NCI-H1694 (cell line): ENCODE data around the gene RHCE.
"Not testable (repeated sequence)": the region's sequence is repeated elsewhere in the genome, so short reads cannot be mapped to it uniquely, and the experiment has no call there.

Source experiments
- DNase-seq: peaks from one replicate; lab custom pipeline; 2025; lab: John Stamatoyannopoulos, UW

Gene RHCE

DNA sequence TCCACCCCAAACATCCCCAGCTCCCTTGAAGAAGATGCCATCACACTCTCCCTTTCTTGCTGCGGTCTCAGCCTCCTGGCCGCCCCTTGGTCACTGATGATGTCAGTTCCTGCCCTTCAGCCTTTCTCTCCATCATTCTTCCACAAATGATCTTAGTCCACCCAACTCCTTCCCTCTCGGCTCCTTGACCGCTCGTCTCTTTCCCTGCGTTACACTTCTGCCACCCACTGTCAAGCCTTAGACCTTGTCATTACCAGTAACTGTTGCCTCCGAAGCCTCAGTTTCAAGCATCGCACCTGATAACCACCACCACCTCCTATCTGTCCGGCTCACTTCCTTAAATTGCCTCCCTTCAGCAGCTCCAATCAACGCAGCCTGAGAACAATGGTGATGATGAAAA, 23.1 kb downstream of the RHCE start:
- not testable (repeated sequence) for DNase-seq

DNA sequence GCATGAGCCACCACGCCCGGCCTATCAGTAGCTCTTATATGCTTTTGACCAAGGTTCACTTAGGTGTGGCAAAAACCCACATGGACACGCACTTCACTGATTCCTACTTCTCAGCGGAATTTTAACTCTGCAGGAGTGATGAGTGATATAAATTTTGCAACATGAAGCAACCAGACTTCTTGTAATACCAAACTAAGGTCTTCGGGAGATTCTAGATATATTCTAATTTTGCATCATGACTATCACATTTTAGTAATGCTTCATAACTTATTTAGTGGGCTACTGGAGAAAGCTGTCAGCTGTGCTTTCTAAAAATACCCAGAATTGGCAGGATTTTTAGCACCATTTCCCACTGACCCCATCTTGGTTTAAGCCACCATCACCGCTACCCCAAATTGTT, 27.8 kb downstream of the RHCE start:
- DNase-seq: no peak

DNA sequence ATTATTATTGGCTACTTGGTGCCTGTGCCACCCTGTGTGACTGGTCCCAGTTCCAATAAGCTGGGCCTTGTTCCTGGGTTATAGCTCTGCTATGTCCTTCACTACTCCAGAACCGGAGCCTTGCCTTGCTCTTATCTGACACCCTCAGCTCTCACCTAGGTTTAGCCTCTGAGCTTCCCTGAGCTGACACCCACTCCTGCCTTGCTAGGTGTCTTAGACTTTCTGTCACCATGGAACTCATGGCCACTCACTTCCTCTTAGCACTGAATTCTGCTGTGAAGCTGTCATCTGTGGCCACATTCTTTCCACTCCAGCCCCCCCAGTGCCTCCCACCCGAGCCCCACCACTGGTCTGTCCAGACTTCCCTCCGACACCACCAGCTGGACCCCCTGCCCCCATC, 30.9 kb downstream of the RHCE start:
- DNase-seq: not testable (repeated sequence)

DNA sequence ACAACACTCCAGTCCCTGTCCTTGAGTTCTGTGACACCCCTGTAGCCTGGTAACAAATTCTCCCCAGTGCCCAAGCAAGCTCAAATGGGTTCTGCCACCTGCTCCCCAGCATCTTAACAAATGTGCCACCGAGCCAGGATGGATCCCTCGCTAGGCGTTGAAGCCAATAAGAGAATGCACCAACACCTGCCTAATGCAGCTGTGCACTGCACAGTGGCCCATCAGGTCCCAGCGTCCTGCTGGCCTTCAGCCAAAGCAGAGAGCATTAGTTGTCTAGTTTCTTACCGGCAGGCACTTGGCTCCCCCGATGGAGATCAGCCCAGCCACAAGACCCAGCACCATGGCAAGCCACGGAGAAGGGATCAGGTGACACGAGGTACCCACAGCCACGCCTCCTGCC, 31.9 kb downstream of the RHCE start:
- DNase-seq: not testable (repeated sequence)

DNA sequence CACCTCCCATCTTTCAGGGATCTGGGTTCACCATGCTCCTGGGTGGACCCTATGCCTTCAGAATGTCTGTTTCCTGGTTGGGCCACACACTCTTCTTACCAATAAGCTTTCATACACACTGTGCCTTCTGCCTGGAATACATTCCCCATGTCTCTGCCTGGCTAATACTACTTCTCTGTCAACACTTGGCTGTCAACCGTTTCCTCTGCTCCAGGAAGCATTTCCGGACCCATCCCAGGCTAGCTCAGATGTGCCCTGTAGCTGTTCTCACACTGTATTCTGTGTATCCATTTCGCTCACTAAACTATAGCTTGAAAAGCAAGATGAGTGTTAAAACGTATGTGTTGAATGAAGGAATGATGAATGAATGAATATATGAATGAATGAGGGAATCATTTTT, 33.5 kb downstream of the RHCE start:
- DNase-seq: not testable (repeated sequence)

DNA sequence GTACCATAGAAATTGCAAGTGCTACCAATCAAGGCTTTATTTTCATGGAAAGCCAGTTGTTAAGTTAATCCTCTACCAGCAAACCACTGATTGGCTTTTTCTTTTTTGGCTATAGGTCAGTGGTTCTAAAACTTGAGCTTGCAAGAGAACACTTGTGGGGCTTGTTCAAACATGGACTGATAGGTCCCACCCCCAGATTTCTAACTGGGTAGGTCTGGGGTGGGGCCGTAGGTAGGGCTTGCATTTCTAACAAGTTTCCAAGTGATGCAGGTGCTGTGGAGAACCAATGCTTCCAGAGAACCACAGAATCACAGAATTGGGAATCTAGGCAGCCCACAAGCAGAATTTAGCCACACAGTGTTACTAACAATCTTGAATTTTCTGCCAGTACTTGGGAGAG, 36.8 kb downstream of the RHCE start:
- DNase-seq: not testable (repeated sequence)

DNA sequence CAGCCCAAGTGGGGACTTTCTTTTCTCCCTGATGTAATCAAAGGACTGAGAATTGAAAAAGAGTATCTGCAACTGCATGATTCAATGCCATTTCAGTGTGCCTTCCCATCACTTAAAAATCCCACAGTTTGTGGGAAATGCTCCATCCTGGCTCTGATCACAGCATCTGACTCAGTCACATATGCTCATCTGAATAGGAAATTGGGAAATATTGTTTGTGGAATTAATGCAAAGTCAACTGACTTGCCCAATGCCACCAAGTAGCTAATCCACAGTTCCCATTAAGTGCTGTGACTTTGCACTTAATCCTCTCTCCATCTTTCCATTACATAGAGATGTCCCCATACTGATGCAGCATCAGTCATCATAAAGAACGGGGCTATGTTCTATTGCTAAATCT, 37.5 kb downstream of the RHCE start:
- not testable (repeated sequence) for DNase-seq

DNA sequence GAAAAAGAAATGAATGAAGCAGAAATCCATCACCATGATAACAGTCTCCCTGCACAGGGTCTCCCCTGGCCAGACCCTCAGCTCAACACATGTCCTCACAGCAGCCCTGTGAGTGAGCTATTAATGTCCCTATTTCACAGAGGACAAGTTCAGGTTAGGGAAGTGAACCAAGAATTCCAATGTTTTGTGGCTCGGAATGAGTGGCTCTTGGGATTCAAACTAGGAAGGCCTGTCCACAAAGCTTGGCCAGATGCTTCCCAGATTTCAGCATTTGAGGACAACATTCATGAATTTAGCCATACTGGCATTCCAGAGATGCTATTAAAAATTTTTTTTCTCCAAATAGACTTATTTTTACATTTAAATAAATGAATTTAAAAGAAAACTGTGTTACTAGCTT, 38.1 kb downstream of the RHCE start:
- DNase-seq: not testable (repeated sequence)

DNA sequence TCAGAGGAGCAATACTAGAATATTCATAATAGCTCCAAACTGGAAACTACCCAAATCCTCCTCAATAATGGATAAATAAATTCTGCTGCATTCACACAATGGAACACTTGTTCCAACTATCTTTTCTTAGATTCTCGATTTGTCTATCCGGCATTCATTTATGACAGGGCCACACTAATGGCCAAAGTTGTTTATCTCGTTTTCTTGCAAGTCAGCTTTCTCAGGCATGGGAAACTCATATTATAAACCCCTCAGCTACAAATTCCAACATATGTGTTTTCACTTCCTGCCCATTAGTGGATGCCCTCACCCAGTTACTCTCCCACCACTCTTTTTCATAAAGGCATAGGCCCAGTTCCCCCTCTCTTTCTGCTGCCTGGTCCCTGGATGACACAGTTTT, 42.3 kb downstream of the RHCE start:
- DNase-seq: not testable (repeated sequence)

DNA sequence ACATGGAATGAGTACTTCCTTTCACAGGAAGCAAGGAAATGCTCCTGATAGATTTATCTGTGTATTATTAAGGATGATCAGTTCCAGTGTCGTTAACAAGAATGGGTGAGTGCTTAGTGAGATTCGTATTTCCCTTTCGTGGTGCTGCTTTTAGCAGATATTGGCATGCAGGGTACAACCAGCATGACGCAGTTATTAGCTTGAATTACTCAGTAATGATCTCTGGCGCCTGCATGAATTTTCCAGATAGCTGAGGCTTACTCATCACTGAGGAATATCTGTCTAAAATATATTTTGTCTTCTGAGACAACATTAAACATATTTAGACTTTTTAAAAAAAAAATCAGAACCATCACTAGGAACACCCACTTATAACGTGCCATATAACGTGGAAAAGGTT, 48.9 kb downstream of the RHCE start:
- DNase-seq: not testable (repeated sequence)

DNA sequence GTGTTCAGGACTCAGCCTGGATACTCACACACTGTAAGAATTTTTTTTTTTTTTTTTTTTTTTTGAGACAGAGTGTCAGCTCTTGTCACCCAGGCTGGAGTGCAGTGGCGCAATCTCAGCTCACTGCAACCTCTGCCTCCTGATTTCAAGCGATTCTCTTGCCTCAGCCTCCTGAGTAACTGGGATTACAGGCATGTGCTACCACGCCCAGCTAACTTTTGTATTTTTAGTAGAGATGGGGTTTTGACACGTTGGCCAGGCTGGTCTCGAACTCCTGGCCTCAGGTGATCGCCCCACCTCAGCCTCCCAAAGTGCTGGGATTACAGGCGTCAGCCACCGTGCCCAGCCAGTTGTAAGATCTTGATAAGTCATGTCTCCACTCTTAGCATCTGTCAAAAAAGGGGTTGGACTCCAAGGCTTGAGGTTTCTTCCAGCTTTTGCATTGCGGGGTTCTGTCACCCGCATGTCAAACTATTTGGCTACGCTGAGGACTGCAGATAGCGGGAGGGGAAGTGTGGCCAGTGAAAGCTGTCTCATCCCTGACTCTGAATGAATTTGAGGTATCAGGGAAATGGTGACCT, 50.8 kb downstream of the RHCE start:
- DNase-seq: not testable (repeated sequence)

DNA sequence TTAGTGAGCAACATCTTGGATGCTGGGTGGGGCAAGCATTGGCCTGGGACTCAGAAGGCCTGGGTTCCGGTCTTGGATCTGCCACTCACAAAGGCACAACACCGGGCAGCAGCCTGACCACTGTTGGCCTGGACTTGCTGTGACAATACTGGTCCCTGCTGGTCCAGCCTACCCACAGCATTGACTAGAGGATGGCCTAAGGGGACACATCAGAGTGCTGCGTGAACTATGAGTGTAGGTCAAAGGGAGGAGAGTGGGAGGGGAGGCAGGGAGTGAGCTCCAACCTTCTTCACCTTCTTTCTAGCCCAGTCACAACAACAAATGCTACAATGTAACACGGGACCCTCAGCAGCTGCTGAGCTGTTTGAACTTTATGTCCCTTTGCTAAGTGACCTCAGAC, 51.4 kb downstream of the RHCE start:
- no peak for DNase-seq

DNA sequence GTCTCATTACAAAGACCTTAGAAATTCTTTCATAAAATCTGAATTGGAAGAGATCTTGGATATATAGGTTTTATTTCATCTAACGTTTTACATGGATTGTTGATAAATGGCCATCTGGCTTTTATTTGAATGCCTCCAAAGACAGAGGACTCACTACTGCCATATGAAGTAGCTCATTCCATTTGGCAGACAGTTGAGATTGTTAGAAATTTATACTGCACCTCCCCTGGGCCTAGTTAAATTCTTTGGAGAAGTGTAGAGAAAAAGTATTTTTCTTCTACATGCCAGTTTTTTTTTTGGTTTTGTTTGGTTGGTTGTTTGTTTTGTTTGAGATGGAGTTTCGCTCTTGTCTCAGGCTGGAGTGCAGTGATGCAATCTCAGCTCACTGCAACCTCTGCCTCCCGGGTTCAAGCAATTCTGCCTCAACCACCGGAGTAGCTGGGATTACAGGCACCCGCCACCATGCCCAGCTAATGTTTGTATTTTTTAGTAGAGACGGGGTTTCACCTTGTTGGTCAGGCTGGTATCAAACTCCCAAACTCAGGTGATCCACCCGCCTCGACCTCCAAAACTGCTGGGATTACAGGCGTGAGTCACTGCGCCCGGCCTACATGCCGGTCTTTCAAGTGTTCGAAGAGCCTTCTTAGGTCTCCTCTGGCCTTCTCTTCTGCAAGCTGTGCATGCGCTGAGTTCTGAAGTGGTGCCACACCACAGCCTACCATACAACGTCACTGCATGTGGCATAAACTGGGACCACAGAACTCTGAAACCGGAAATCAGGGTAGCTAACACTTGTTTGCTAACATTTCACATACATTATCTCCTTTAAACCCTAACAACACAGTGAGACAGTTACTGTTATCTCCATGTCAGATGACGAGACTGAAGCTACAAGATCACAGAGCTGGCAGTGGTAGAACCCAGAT, 57.7 kb downstream of the RHCE start:
- DNase-seq: not testable (repeated sequence)

DNA sequence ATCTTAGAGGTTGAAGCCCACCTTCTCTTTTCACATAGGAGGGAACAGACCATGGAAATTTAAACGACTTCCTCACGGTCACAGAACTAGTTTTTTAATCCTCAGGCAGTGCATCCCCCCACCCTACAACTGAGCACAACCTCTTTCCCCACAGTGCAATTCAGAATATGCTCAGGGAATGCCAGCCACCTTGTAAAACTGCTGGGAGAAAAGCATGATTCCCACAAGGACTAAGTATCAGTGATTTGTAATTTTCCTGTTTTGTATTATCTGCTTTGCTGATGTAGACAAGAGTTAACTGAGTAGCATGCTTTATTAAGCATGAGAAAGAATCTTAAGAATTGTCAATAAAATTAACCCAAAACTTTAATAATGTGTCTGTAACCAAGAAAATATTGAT, 58.7 kb downstream of the RHCE start:
- DNase-seq: no peak

DNA sequence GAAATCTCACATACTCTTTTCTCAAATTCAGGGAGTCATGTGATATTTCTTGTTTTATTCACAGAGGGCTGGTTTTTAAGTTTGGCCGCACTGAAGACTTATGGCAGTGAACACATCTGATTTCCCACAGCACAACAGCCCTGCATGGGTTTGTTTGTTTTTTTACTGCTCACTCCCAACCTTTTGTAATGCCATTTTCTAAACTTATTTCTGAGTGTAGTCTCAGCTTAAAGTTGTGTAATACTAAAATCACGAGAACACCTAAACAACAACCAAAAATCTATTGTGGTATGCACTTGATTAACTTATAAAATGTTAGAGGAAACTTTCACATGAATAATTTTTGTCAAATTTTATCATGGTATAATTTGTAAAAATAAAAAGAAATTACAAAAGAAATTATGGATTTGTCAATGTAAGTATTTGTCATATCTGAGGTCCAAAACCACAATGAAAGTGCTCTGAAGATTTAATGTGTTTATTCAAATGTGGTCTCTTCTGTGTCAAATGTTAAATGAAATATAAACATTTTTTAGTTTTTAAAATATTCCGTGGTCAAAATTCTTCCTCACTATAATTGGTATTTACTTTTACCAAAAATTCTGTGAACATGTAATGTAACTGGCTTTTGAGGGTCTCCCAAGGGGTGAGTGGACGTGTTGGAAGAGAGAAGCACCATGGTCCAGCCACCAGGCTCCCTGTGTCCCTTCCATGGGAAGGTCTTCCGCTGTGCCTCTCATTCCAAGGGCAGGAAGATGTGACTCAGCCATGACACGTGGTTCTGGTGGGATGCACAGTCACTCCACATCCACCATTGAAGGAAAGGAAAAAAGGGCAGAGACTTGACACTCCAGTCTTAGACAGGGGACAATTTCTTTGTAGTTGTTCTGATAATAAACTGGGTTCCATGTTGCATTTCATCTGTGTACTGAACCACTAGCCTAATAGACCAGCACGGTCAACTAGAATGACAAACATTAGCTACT, 59.7 kb downstream of the RHCE start:
- no peak for DNase-seq

DNA sequence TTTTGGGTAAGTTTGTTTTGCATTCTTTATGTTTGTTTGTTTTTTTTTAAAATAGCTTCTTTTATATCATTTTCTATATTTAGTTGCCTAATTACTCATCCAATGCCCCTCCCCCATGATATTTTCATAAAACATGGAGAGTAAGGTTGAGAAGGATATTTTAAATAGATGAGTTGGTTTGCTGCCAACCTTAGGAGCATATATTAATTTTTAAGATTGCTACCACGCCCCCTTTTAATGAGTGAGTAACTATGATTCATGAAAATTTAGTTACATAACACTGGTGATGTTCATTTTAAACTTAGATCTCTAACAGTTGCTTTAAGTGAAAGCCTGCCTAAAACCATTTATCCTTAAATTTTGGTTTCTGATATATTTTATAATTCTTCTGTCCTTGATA, 63.8 kb downstream of the RHCE start:
- DNase-seq: no peak

DNA sequence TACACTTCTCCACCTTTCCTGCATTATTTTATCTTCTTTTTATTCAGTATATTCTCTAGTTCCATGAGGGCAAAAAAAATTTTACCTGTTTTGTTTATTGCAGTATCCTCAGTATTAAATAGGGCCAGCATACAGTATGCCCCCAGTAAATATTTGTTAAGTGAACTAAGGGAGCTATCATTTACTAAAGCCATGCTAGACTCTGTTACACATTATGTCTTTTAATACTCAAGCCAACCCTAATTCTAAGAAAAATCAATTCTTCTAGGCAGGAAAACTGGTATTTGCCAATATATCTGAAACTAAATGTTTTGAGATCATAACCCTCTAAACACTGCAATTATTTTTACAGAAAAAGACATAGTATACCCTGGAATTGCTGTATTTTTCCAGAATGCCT, 64.2 kb downstream of the RHCE start:
- no peak for DNase-seq

DNA sequence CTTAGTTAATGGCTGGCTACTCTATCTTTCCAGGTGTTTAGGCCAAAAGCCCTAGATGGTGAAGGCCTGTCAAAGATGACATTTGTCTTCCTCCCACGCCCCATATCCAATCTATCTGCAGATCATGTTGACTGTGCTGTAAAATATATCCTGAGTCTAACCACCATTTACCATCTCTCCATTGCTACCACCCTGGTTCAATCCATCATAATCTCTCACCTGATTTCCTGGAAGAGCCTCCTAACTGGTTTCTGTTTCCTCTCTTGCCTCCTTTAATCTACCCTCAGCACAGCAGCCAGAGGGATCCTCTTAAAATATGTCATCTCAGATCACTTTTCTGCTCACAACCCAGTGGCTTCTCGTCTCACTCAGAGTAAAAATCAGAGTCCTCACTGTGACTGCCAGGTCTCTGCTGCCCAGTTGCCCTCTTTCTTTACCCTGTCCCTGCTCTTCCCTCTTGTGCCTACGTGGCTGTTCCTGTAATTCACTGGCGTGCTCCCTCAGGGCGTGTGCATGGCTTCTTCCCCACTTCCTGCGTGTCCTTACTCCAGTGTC, 64.7 kb downstream of the RHCE start:
- no peak for DNase-seq

DNA sequence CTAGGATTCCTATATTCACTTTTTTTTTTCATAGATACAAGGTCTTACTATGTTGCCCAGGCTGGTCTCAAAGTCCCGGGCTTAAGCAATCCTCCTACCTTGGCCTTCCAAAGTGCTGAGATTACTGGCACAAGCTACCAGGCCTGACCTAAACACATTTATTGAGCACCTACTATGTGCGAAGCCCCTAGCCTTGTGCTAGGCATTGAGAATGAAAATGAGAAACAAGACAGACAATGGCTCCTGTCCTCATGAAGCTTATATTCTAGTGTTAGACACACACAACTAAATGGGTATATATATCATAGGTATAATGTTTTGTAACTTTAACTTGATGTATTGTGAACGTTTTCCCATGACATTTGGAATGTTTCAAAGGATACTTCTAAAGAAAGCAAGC, 71.0 kb downstream of the RHCE start:
- DNase-seq: no peak

DNA sequence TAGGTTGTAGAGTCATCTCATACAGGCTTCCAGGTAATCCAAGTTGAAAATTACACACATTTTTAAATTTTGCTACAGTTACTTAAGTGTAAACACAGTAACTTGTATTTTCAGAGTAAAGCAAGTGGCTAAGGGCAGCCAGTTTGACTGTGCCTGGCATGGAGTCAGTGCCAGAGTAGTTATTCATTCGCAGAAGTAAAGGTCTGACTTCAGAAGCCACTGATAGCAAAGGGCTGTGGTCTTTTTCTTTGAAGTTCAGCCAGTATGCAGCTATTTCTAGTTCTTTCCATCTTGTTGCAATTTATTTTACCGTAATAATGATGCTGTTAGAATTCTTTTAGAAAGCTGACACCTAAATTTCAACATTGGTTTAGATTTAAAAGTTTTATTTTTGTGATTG, 73.1 kb downstream of the RHCE start:
- no peak for DNase-seq

DNA sequence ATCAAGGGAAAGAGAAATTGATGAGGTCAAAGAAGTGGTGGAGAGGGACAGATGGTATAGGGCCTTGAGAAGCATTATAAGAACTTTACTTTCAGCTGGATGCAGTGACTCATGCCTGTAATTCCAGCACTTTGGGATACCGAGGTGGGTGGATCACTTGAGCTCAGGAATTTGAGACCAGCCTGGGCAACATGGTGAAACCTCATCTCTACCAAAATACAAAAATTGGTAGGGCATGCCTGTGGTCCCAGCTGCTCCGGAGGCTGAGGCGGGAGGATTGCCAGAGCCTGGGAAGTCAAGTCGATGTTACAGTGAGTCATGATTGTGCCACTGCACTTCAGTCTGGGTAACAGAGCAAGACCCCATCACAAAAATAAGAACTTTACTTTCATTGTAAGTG, 76.8 kb downstream of the RHCE start:
- no peak for DNase-seq

DNA sequence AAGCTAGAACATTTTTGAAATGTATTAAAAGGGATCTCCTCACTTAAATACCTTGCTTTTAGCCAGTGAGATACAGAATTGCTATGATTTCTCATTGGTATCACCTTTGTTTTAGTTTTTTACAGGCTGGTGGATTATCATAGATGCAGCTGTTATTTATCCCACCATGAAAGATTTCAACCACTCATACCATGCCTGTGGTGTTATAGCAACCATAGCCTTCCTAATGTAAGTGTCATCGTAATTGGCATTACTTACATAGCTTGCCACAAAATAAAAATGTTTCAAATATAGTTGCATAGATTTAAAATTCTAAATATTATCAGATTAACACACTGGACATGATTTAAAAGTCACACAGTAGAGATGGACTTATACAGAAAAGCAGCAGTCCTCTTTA, 77.8 kb downstream of the RHCE start:
- DNase-seq: no peak
